ENCODE measurements around the gene IDI1.
"Not testable (repeated sequence)": the region's sequence is repeated elsewhere in the genome, so short reads cannot be mapped to it uniquely, and the experiment has no call there.

Gene IDI1

GRCh38 chr10:1048732-1049424, at the start of gene IDI1:
Gene IDI1, minus strand, starts transcription at chr10:1049119. Its CDS starts 116 bp downstream, at chr10:1049003.
- in situ Hi-C loops (cut with MboI; ENCODE audit: low sequenced_read_pairs) = no loop called here

- in situ Hi-C loops (cut with MboI; ENCODE audit: low sequenced_read_pairs) = no loop called here
Measured at GRCh38 chr10:1097436-1097835, 48.5 kb upstream of the IDI1 start.

GRCh38 chr10:1096287-1096889, 47.5 kb upstream of the IDI1 start:
- in situ Hi-C loops (cut with MboI; ENCODE audit: low sequenced_read_pairs) = no loop called here

GRCh38 chr10:1095498-1095897, 46.6 kb upstream of the IDI1 start:
- in situ Hi-C loops (cut with MboI; ENCODE audit: low sequenced_read_pairs) = no loop called here

- in situ Hi-C loops (cut with MboI; ENCODE audit: low sequenced_read_pairs) = no loop called here
Measured at GRCh38 chr10:1094112-1095057, 45.5 kb upstream of the IDI1 start.

GRCh38 chr10:1093696-1094095, 44.8 kb upstream of the IDI1 start:
- in situ Hi-C loops (cut with MboI; ENCODE audit: low sequenced_read_pairs) = no loop called here

- in situ Hi-C loops (cut with MboI; ENCODE audit: low sequenced_read_pairs) = no loop called here
Measured at GRCh38 chr10:1090696-1091095, 41.8 kb upstream of the IDI1 start.

- in situ Hi-C loops (cut with MboI; ENCODE audit: low sequenced_read_pairs) = no loop called here
Measured at GRCh38 chr10:1089017-1089689, 40.2 kb upstream of the IDI1 start.

GRCh38 chr10:1086787-1087186, 37.9 kb upstream of the IDI1 start:
- in situ Hi-C loops (cut with MboI; ENCODE audit: low sequenced_read_pairs) = no loop called here

GRCh38 chr10:1085258-1085657, 36.3 kb upstream of the IDI1 start:
- in situ Hi-C loops (cut with MboI; ENCODE audit: low sequenced_read_pairs) = no loop called here

- in situ Hi-C loops (cut with MboI; ENCODE audit: low sequenced_read_pairs) = no loop called here
Measured at GRCh38 chr10:1084011-1084950, 35.4 kb upstream of the IDI1 start.

- in situ Hi-C loops (cut with MboI; ENCODE audit: low sequenced_read_pairs) = no loop called here
Measured at GRCh38 chr10:1083581-1083980, 34.7 kb upstream of the IDI1 start.

- in situ Hi-C loops (cut with MboI; ENCODE audit: low sequenced_read_pairs) = no loop called here
Measured at GRCh38 chr10:1078668-1079067, 29.7 kb upstream of the IDI1 start.

GRCh38 chr10:1074748-1075308, 25.9 kb upstream of the IDI1 start:
- in situ Hi-C loops (cut with MboI; ENCODE audit: low sequenced_read_pairs) = no loop called here

GRCh38 chr10:1074052-1074747, 25.3 kb upstream of the IDI1 start:
- in situ Hi-C loops (cut with MboI; ENCODE audit: low sequenced_read_pairs) = no loop called here

- in situ Hi-C loops (cut with MboI; ENCODE audit: low sequenced_read_pairs) = no loop called here
Measured at GRCh38 chr10:1070919-1071318, 22.0 kb upstream of the IDI1 start.

- in situ Hi-C loops (cut with MboI; ENCODE audit: low sequenced_read_pairs) = no loop called here
Measured at GRCh38 chr10:1068380-1069361, 19.8 kb upstream of the IDI1 start.

GRCh38 chr10:1066734-1067133, 17.8 kb upstream of the IDI1 start:
- in situ Hi-C loops (cut with MboI; ENCODE audit: low sequenced_read_pairs) = not testable (repeated sequence)
